NCI-H1048 (cell line): ENCODE measurements around the gene MEMO1.
"Not testable (repeated sequence)": the region's sequence is repeated elsewhere in the genome, so short reads cannot be mapped to it uniquely, and the experiment has no call there.

Experiments
- DNase-seq: peaks from one replicate; lab custom pipeline; 2025; lab: John Stamatoyannopoulos, UW

The MEMO1 gene

GRCh38 chr2:31998731-31999383 lies 12.0 kb downstream of the MEMO1 start:
- no peak for DNase-seq

GRCh38 chr2:31997653-31998052 lies 13.2 kb downstream of the MEMO1 start:
- no peak for DNase-seq

- DNase-seq, result no peak
Observed at GRCh38 chr2:31996571-31997150, 14.1 kb downstream of the MEMO1 start.

GRCh38 chr2:31992934-31993333 lies 17.9 kb downstream of the MEMO1 start:
- DNase-seq, result no peak

- DNase-seq, result no peak
Observed at GRCh38 chr2:31992025-31992579, 18.7 kb downstream of the MEMO1 start.

GRCh38 chr2:31989946-31990345 lies 20.9 kb downstream of the MEMO1 start:
- DNase-seq, result no peak

- DNase-seq, result no peak
Observed at GRCh38 chr2:31987454-31988220, 23.2 kb downstream of the MEMO1 start.

GRCh38 chr2:31986906-31987305 lies 23.9 kb downstream of the MEMO1 start:
- no peak for DNase-seq

- no peak for DNase-seq
Observed at GRCh38 chr2:31983762-31984467, 26.9 kb downstream of the MEMO1 start.

- no peak for DNase-seq
Observed at GRCh38 chr2:31980674-31981356, 30.0 kb downstream of the MEMO1 start.

- no peak for DNase-seq
Observed at GRCh38 chr2:31979956-31980355, 30.9 kb downstream of the MEMO1 start.

- DNase-seq, result no peak
Observed at GRCh38 chr2:31979018-31979417, 31.8 kb downstream of the MEMO1 start.

- DNase-seq, result no peak
Observed at GRCh38 chr2:31978436-31978835, 32.4 kb downstream of the MEMO1 start.

GRCh38 chr2:31973665-31974064 lies 37.1 kb downstream of the MEMO1 start:
- DNase-seq, result no peak

GRCh38 chr2:31972059-31972458 lies 38.7 kb downstream of the MEMO1 start:
- no peak for DNase-seq

GRCh38 chr2:31969178-31969577 lies 41.6 kb downstream of the MEMO1 start:
- DNase-seq, result no peak

- DNase-seq, result no peak
Observed at GRCh38 chr2:31967790-31968189, 43.0 kb downstream of the MEMO1 start.

- not testable (repeated sequence) for DNase-seq
Observed at GRCh38 chr2:31966402-31966801, 44.4 kb downstream of the MEMO1 start.

- no peak for DNase-seq
Observed at GRCh38 chr2:31965094-31965493, 45.7 kb downstream of the MEMO1 start.

GRCh38 chr2:31962757-31963361 lies 47.9 kb downstream of the MEMO1 start:
- DNase-seq, result no peak

GRCh38 chr2:31958140-31958717 lies 52.6 kb downstream of the MEMO1 start:
- DNase-seq, result no peak
